COLO668 (cell line): ENCODE measurements around the gene PSMD5.
"Not testable (repeated sequence)": the region's sequence is repeated elsewhere in the genome, so short reads cannot be mapped to it uniquely, and the experiment has no call there.

Experiments
- DNase-seq: peaks from one replicate; lab custom pipeline; 2025; ENCODE audit not compliant: unreplicated experiment; lab: John Stamatoyannopoulos, UW

PSMD5 gene

DNA sequence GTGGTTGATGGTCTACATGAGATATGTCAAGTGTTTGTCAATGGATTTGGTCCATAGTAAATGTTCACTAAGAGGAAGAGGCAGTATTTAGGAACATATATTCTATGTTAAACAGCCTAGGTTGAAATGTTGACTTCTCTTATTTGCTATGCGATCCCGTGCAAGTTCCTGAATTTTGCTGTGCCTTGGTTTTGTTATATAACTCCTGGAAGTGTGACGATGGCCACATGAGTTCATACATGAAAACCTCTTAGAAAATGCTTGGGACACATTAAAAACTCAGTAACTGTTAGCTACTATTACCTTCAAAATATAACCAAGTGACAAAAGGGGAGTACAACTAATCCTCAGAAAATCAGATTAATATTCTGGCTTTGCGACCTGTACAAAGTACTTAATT, 27.6 kb downstream of the PSMD5 start:
- DNase-seq = no peak

DNA sequence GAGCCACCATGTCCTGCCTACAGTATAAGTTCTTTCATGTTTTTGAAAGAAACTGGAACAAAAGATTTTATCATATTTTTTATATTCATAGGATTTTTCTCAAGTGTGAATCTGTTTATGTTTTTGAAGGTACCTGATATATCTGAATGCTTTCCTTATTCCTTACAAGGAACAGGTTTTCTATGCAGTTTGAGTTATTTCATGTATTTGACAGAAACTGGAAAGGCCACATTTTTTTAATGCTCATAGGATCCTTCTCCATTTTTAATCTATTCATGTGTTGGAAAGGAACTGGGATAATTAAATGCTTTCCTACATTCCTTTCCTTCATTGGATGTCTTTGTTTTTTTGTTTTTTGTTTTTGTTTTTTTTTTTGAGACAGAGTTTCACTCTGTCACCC, 33.8 kb downstream of the PSMD5 start:
- no peak for DNase-seq

DNA sequence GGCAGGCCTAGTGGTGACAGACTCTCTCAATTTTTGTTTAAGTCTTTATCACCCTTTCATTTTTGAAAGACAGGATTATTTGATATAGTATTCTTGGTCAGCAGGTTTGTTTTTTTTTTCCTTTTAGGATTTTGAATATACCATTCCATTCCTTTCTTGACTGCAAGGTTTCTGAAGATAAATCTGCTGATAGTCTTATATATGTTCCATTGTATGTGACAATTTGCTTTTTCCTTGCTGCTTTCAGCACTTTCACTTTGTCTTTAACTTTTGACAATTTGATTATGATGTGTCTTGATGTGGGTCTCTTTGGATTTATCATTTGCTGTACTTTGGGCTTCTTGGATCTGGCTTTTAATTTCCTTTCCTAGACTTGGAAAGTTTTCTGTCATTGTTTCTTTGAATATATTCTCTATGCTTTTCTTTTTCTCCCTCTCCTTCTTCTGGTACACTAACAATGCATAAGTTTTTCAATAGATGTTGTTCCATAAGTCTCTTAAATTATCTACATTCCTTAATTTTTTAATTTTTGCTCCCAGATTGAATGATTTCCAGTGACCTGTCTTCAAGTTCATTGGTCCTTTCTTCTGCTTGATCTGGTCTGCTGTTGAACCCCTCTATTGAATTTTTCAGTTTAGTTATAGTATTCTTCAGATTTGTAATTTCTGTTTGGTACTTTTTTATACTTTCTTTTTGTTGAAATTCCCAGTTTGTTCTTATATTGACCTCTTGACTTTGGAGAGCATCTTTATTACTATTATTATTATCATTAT, 34.9 kb downstream of the PSMD5 start:
- DNase-seq = no peak

GRCh38 chr9:120804784-120805363, 37.8 kb downstream of the PSMD5 start:
- DNase-seq = not testable (repeated sequence)

- no peak for DNase-seq
These were observed 41.3 kb downstream of the PSMD5 start for GRCh38 chr9:120801441-120801840.

DNA sequence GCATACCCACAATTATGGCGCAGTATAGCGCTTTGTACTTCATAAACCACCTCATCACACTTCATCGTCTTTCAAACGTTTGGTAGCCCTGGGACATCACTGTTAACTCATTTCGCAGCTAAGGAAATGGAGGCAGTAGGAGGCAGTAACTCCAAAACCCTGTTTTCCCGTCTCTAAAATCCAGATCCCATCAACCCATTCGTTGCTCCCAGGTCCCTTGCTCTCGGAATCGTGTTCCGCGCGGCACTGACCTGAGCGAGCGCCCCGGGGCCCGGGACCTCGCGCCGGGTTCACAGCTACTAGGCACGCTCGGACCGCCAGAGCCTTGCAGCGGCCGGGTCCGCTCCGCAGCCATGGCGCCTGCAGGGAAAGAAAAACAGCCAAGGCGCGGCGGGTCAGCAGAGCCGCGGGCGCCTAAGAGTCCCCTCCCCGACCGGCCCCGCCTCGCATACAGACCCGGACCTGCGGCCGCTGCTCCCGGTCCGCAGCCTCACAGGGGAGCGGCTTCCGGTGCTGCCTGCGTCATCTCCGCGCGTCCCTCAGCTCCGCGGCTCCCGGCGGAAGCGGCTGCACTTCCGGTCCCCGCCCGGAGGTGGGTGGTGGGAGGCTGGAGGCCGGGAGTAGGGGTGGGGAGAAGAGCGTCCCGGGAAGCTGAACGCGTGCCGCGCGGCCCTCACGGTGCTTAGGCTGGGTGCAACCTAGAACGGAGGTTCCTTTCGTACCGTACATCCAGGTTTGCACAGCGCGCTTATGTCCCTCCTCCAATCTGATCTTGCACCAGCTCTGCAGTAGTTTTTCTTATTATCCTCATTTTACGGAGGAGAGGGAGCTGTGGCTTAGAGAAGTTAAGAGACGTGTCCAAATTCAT, 49.6 kb downstream of the PSMD5 start, which contains the start of gene FBXW2:
FBXW2 (minus strand) TSS at position 519 of the 868 bp plus-strand sequence. CDS start 5,158 bp downstream, outside the sequence.
- peak; percentile 96 for DNase-seq

DNA sequence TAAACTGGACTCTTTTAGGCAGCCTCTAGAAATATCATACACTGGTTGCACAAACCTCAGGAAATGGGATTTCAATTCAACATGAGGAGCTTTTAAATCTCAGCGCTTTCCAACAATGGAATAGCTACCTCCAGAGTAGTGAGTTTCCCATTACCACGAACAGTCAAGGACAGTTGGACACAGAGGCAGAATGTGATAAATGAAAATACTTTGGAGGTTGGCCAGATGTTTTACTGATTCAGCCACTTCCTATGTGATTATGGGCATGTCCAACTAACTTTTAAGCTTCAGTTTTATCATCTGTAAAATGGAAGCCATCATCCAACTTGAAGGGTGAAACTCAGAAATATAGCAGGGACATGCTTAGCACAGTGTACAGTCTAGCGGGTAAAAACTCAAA, 51.6 kb downstream of the PSMD5 start:
- no peak for DNase-seq

DNA sequence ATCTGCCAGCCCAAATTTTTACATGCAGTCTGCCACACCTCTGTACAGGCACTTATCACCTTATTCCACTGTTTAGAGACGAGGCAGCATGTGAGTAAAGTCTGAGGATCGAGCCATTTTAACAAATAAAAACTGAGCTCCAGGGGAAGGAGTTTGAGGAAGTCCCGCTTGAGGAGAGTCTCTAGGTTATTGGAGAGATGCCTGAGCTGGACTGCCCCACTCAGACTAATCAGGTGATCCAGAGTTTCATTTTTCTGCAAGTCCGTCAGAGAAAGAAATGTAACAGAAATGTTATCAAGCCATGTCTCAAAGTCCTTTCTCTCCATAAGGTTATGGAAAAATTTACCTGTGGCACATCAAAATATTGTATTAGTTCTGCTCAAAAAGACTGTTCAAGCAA, 54.8 kb downstream of the PSMD5 start:
- DNase-seq = no peak

DNA sequence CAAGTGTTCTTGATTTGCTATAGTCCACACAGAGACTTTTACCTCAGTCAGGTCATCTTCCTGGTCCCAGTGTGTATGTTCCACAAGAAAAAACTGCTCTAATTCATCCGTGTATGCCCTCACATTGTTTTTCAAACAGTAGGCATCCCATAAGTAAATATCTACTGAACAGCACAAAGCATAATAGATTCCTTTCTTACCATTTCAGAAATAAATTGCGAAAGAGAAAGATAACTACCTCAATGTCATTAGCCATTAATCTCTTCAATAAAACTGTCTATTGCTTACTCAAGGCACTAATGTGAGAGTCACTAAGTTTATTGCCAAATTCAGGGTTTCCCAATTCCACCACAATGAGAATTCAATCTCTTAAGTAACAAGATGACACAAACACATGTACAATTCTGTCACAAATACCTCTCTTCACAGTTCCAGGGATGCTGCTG, 59.1 kb downstream of the PSMD5 start:
- no peak for DNase-seq

DNA sequence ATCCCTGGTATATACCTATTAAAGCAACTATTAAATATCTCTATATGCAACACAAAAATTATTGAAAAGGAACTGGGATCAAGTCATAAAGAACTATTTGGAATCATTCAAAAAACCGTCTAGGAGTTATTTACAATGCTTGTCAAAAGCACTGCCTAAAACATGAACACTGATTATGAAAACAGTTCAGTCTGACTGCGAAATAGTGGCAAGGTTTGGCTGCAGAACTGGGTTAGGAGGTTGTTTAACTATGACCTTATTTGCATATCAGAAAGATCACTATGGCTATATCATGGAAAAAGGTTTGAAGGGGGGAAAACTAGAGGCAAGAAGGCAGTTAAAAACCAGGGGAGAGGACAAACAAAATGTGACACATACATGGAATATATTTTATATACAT, 61.5 kb downstream of the PSMD5 start:
- DNase-seq = no peak

DNA sequence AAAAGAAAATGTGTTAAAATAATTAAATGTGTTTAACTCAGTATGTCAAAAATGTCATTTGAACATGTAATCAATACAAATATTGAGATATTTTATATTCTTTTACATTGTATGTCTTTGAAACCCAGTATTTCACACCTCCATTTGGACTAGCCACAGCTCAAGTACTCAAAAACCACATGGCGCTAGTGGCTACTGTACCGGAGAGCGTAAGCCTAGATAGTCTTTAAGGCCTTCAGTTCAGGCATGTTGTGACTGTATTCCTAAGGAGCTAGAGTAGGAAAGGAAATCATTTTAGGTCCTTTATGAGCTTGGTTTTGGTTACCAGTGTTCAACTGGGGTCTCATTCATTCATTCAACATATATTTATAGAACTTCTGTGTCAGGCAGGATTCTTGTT, 62.4 kb downstream of the PSMD5 start:
- DNase-seq = no peak

GRCh38 chr9:120779227-120779626, 63.5 kb downstream of the PSMD5 start:
- no peak for DNase-seq

DNA sequence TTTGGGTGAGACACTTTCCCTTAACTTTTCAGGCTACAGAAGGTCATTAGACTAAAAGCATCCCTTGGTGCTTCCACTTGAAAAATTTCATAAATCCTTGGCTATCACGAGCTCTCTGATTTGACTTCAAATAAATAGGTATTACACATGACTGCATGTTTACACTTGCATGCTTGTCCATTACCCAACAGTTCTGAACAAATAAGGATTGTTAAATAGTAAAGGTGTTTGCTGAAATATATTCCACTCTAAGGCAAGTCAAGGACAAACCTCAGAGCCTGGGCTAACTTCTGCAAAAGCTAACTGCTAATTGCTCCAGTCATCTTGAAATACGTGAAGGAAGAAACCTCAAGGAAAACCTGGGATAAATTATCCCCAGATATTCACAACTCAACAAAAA, 64.0 kb downstream of the PSMD5 start:
- DNase-seq = no peak

- DNase-seq = no peak
These were observed 65.5 kb downstream of the PSMD5 start for GRCh38 chr9:120777229-120777628.

GRCh38 chr9:120776788-120777187, 65.9 kb downstream of the PSMD5 start:
- no peak for DNase-seq

- no peak for DNase-seq
These were observed 66.9 kb downstream of the PSMD5 start for GRCh38 chr9:120775859-120776258.

- no peak for DNase-seq
These were observed 68.0 kb downstream of the PSMD5 start for GRCh38 chr9:120774719-120775118.

DNA sequence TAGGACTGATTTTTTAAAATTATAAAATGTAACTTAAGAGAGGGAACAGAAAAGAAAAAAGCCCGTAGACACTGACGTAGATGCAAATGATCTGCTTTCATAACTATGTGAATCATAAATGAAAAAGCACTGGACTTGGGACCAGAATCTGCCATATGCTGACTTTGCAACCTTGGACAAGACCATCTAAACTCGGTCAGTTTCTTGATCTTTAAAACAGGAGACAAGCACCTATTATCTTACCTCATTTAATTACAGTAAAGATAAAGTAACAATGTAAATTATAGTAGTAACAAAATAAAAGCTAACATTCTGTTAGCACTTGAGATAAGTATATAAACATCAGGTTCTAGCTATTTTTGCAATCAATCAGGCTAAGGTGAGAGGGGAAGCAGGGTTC, 69.5 kb downstream of the PSMD5 start:
- DNase-seq = no peak

- no peak for DNase-seq
These were observed 71.8 kb downstream of the PSMD5 start for GRCh38 chr9:120770931-120771330.

- no peak for DNase-seq
These were observed 73.8 kb downstream of the PSMD5 start for GRCh38 chr9:120768886-120769285.

- DNase-seq = no peak
These were observed 74.5 kb downstream of the PSMD5 start for GRCh38 chr9:120768247-120768646.

- DNase-seq = no peak
These were observed 75.3 kb downstream of the PSMD5 start for GRCh38 chr9:120767451-120767850.
